ENCODE data around the gene IL10RB.

The IL10RB gene

DNA sequence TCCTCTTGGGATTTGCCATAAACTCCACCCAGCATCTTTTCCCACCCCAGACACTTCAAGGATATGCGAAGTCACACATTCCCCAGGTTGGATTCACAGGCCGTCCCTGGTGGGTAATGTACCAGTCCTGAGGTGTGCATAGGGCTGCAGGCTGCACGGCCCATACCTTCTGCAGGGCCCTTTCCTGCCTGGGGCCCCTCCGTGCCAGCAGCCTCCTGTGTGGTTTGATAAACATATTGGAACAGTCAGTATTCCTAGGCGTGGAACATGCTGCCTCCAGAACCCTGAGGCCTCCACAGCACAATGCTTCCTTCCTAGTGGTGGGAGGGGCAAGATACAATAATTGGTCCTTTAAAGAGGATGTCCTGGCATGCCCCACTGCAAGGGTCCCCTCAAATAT lies 26.6 kb downstream of the IL10RB start:
- TF ChIP-seq, protein P1, sequence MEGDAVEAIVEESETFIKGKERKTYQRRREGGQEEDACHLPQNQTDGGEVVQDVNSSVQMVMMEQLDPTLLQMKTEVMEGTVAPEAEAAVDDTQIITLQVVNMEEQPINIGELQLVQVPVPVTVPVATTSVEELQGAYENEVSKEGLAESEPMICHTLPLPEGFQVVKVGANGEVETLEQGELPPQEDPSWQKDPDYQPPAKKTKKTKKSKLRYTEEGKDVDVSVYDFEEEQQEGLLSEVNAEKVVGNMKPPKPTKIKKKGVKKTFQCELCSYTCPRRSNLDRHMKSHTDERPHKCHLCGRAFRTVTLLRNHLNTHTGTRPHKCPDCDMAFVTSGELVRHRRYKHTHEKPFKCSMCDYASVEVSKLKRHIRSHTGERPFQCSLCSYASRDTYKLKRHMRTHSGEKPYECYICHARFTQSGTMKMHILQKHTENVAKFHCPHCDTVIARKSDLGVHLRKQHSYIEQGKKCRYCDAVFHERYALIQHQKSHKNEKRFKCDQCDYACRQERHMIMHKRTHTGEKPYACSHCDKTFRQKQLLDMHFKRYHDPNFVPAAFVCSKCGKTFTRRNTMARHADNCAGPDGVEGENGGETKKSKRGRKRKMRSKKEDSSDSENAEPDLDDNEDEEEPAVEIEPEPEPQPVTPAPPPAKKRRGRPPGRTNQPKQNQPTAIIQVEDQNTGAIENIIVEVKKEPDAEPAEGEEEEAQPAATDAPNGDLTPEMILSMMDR (conservative IDR thresholded peaks at IDR 0.05; ENCODE audit: low read depth, low read length): no peak
- H3K27ac ChIP-seq: no peak overlapping the region

DNA sequence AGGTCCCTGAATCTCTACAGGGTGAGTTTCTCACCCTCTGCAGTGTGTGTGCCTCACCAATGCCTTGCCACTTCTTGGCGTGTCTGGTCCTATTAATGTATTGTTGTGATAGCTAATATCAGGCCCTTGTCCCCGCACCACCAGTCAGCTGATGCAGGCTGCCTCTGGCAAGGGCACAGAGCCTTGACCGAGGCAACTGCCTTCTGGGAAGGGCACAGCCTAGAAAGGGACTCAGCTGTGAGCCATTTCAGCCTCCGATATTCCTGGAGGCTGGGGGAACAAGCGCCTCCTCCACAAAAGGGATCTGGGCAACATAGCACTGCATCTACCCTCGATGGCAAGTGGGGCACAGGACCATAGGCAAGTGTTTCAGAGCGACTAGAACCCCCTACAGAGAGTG lies 27.0 kb downstream of the IL10RB start:
- no peak overlapping the region for H2AFZ ChIP-seq (ENCODE audit: low read depth)
- no peak overlapping the region for H3K4me3 ChIP-seq (IDR thresholded peaks at IDR 0.05; ENCODE audit: insufficient read depth, low read depth, low read length)
- H3K4me2 ChIP-seq: no peak overlapping the region
- no peaks in the 10 kb centered on the region for H4K20me1 ChIP-seq (ENCODE audit: insufficient read depth)
- no peaks in the 10 kb centered on the region for H3K36me3 ChIP-seq (ENCODE audit: insufficient read depth)
- H3K27me3 ChIP-seq (ENCODE audit: insufficient read depth, low read depth): no peaks in the 10 kb centered on the region
- no peak overlapping the region for H3K27ac ChIP-seq
- TF ChIP-seq, protein P1 (conservative IDR thresholded peaks at IDR 0.05; ENCODE audit: low read depth, low read length): no peak
- H3K79me2 ChIP-seq (ENCODE audit: insufficient read depth, low read depth): no peaks in the 10 kb centered on the region
- H3K4me1 ChIP-seq (ENCODE audit: low read depth, poor library complexity, severe bottlenecking): no peaks in the 10 kb centered on the region
- H3K9ac ChIP-seq: no peak overlapping the region

More for the DNA sequence above, 26.6 kb downstream of the IL10RB start:
- Histone ChIP-seq H3K4me2 (no peak overlapping the region), H3K79me2 (ENCODE audit: insufficient read depth, low read depth) (no peaks in the 10 kb centered on the region), H3K36me3 (ENCODE audit: insufficient read depth) (no peaks in the 10 kb centered on the region), H3K27me3 (ENCODE audit: insufficient read depth, low read depth) (no peaks in the 10 kb centered on the region), H4K20me1 (ENCODE audit: insufficient read depth) (no peaks in the 10 kb centered on the region), H3K4me1 (ENCODE audit: low read depth, poor library complexity, severe bottlenecking) (no peaks in the 10 kb centered on the region), H3K9ac (no peak overlapping the region), H2AFZ (ENCODE audit: low read depth) (no peak overlapping the region), H3K4me3 (IDR thresholded peaks at IDR 0.05; ENCODE audit: insufficient read depth, low read depth, low read length) (no peak overlapping the region)

DNA sequence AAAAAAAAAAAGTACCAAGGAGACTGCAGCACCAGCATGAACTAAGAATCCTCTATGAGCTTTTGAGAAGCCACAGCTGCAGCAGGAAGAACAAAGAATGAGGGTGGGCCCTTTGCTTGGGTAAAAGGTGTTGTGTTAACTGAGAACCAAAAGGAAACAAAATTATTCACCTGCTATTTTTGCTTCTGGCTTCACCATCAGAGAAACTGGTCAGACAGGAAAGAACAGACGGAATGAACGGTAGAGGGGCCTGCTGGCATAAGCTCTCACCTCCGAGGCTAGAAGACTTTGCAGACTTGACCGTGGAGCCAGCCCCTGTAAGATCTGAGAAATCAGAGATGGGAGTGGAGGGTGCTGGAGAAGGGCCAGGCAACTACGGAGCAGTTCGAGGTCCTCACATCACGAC lies 27.6 kb downstream of the IL10RB start:
- TF ChIP-seq, protein P1 (conservative IDR thresholded peaks at IDR 0.05; ENCODE audit: low read depth, low read length): no peak
- no peak overlapping the region for H3K4me3 ChIP-seq (IDR thresholded peaks at IDR 0.05; ENCODE audit: insufficient read depth, low read depth, low read length)
- no peaks in the 10 kb centered on the region for H3K79me2 ChIP-seq (ENCODE audit: insufficient read depth, low read depth)
- H3K9ac ChIP-seq: no peak overlapping the region
- H2AFZ ChIP-seq (ENCODE audit: low read depth): no peak overlapping the region
- no peaks in the 10 kb centered on the region for H3K36me3 ChIP-seq (ENCODE audit: insufficient read depth)
- H3K27ac ChIP-seq: no peak overlapping the region
- no peaks in the 10 kb centered on the region for H3K27me3 ChIP-seq (ENCODE audit: insufficient read depth, low read depth)
- H3K4me2 ChIP-seq: no peak overlapping the region
- no peaks in the 10 kb centered on the region for H4K20me1 ChIP-seq (ENCODE audit: insufficient read depth)
- H3K4me1 ChIP-seq (ENCODE audit: low read depth, poor library complexity, severe bottlenecking): no peaks in the 10 kb centered on the region

DNA sequence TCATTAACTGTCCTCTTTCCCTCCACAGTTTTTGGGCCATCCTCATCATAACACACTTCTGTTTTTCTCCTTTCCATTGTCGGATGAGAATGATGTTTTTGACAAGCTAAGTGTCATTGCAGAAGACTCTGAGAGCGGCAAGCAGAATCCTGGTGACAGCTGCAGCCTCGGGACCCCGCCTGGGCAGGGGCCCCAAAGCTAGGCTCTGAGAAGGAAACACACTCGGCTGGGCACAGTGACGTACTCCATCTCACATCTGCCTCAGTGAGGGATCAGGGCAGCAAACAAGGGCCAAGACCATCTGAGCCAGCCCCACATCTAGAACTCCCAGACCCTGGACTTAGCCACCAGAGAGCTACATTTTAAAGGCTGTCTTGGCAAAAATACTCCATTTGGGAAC lies 30.0 kb downstream of the IL10RB start:
- H2AFZ ChIP-seq (ENCODE audit: low read depth): no peak overlapping the region
- no peak overlapping the region for H3K4me3 ChIP-seq (IDR thresholded peaks at IDR 0.05; ENCODE audit: insufficient read depth, low read depth, low read length)
- TF ChIP-seq, protein P1 (conservative IDR thresholded peaks at IDR 0.05; ENCODE audit: low read depth, low read length): no peak
- no peak overlapping the region for H3K27ac ChIP-seq
- no peaks in the 10 kb centered on the region for H4K20me1 ChIP-seq (ENCODE audit: insufficient read depth)
- no peaks in the 10 kb centered on the region for H3K79me2 ChIP-seq (ENCODE audit: insufficient read depth, low read depth)
- H3K4me2 ChIP-seq: no peak overlapping the region
- no peak overlapping the region for H3K9ac ChIP-seq
- no peaks in the 10 kb centered on the region for H3K36me3 ChIP-seq (ENCODE audit: insufficient read depth)
- no peaks in the 10 kb centered on the region for H3K27me3 ChIP-seq (ENCODE audit: insufficient read depth, low read depth)
- H3K4me1 ChIP-seq (ENCODE audit: low read depth, poor library complexity, severe bottlenecking): peaks cover 2% of the 10 kb centered on the region

All from KMS-11 (cell line).